Calu3 (cell line): ENCODE measurements around the gene HGS. TPM values are rescaled to one million over a fixed set of nuclear protein-coding genes. Genes with fewer than 3 reads are reported as not detected.

Experiments
- BruUV-seq: library from RNA; stranded (reverse); fragments of 400-500 nt; replicated peaks from 2 replicates; lab custom pipeline; 2021; lab: Mats Ljungman, UMichigan
- CTCF ChIA-PET: fragments of 300-600 bp; sonication (Branson Sonifier 250); formaldehyde crosslinking; loops from one replicate; lab custom pipeline; 2022; ENCODE audit warnings: antibody characterized with exemption; lab: Charles Lee
- DNase-seq: peaks from one replicate; pipeline ENCODE4 v3.0.0; 2022
- H3K27ac Mint-ChIP-seq: one replicate; pipeline ENCODE4 v1.8.0; 2022; ENCODE audit warnings: mixed read lengths; ENCODE audit not compliant: unreplicated experiment
- H3K27me3 Mint-ChIP-seq: one replicate; pipeline ENCODE4 v1.8.0; 2022; ENCODE audit warnings: mixed read lengths; ENCODE audit not compliant: unreplicated experiment
- H3K36me3 Mint-ChIP-seq: one replicate; pipeline ENCODE4 v1.8.0; 2022; ENCODE audit warnings: mild to moderate bottlenecking, moderate library complexity, mixed read lengths; ENCODE audit not compliant: insufficient read depth, unreplicated experiment
- H3K4me1 Mint-ChIP-seq: one replicate; pipeline ENCODE4 v1.8.0; 2022; ENCODE audit warnings: mild to moderate bottlenecking, low read depth, mixed read lengths; ENCODE audit not compliant: unreplicated experiment
- H3K4me3 Mint-ChIP-seq: one replicate; pipeline ENCODE4 v1.8.0; 2022; ENCODE audit warnings: mild to moderate bottlenecking, low read depth, moderate library complexity, mixed read lengths; ENCODE audit not compliant: unreplicated experiment
- H3K9me3 Mint-ChIP-seq: one replicate; pipeline ENCODE4 v1.8.0; 2022; ENCODE audit warnings: low read depth, mixed read lengths; ENCODE audit not compliant: unreplicated experiment
- CTCF ChIP-seq: fragments of 200-600 bp; IDR thresholded peaks from one replicate; pipeline ENCODE4 v1.8.0; 2022; ENCODE audit warnings: antibody characterized with exemption; ENCODE audit not compliant: unreplicated experiment
- intact Hi-C: fragments of 100-400 bp; cut with micrococcal nuclease; formaldehyde crosslinking; loops from one replicate; pipeline ENCODE4 v1.10.0; 2022; ENCODE audit not compliant: unreplicated experiment
- total RNA-seq: library from RNA; stranded (reverse); gene quantifications from 2 replicates; pipeline ENCODE4 v1.2.3, GENCODE V29; 2022

Gene HGS
- total RNA-seq, 1 experiment from 2014 or later = 160 TPM

- CTCF ChIA-PET = no interaction called here
- Mint-ChIP-seq H3K4me3 (no peak overlapping the region), H3K9me3 (no peaks in the 10 kb centered on the region), H3K36me3 (peaks cover 5% of the 10 kb centered on the region), H3K27ac (no peak overlapping the region), H3K27me3 (peaks cover 11% of the 10 kb centered on the region), H3K4me1 (no peaks in the 10 kb centered on the region)
- intact Hi-C loops = no loop called here
- no peak for TF ChIP-seq CTCF
- no peak for DNase-seq
- no TSS peak for BruUV-seq
Observed at GRCh38 chr17:81644496-81644895, 39.3 kb upstream of the HGS start.

- Mint-ChIP-seq H3K36me3 (peaks cover 5% of the 10 kb centered on the region), H3K27ac (no peak overlapping the region), H3K27me3 (peaks cover 11% of the 10 kb centered on the region), H3K9me3 (no peaks in the 10 kb centered on the region), H3K4me3 (no peak overlapping the region), H3K4me1 (no peaks in the 10 kb centered on the region)
- no TSS peak for BruUV-seq
- DNase-seq = no peak
- no peak for TF ChIP-seq CTCF
- CTCF ChIA-PET = no interaction called here
- intact Hi-C loops = no loop called here
Observed at GRCh38 chr17:81644976-81645952, 38.5 kb upstream of the HGS start.

- H3K4me3 Mint-ChIP-seq = no peak overlapping the region
- BruUV-seq = no TSS peak
Observed at GRCh38 chr17:81646869-81647600, 36.8 kb upstream of the HGS start.

More at GRCh38 chr17:81646869-81647600, 36.8 kb upstream of the HGS start:
- CTCF ChIA-PET = no interaction called here
- Mint-ChIP-seq H3K4me1 (peaks cover 7% of the 10 kb centered on the region), H3K9me3 (no peaks in the 10 kb centered on the region), H3K36me3 (peaks cover 5% of the 10 kb centered on the region), H3K27ac (no peak overlapping the region), H3K27me3 (peaks cover 11% of the 10 kb centered on the region)
- TF ChIP-seq CTCF = no peak
- intact Hi-C loops = no loop called here
- no peak for DNase-seq
